Sigmoid colon (tissue), 7 donors: Measurements from ENCODE around the gene CYB561. TPM values are rescaled to one million over a fixed set of nuclear protein-coding genes. Genes with fewer than 3 reads are reported as not detected.

ENCODE experiments used
- DNase-seq: peaks from one replicate; pipeline ENCODE4 v3.0.0-alpha.2; 2019
- H3K27ac ChIP-seq, 4 donors: fragments of 200-600 bp; sonication (generic); one replicate each; pipeline ENCODE4 v1.5.1; 2016 to 2019; ENCODE audit warnings: mild to moderate bottlenecking in 1 of 4
- H3K27me3 ChIP-seq, 3 donors: fragments of 200-600 bp; sonication (generic); one replicate each; pipeline ENCODE4 v1.5.1; 2019; ENCODE audit warnings: mild to moderate bottlenecking in 1 of 3
- H3K36me3 ChIP-seq, 4 donors: fragments of 200-600 bp; sonication (generic); one replicate each; pipeline ENCODE4 v1.5.1; 2016 to 2019
- H3K4me1 ChIP-seq, 4 donors: fragments of 200-600 bp; sonication (generic); one replicate each; pipeline ENCODE4 v1.5.1; 2017 to 2019
- H3K4me3 ChIP-seq, 4 donors: fragments of 200-600 bp; sonication (generic); one replicate each; pipeline ENCODE4 v1.5.1; 2017 to 2019; ENCODE audit warnings: mild to moderate bottlenecking in 2 of 4, moderate library complexity in 1 of 4
- H3K9me3 ChIP-seq, 4 donors: fragments of 200-600 bp in 3 of 4; sonication (generic) in 3 of 4; one replicate each; pipeline versions ENCODE4 v1.5.1 to v1.6.1; 2013 to 2019
- CTCF ChIP-seq, 4 experiments: fragments of 450-650 bp in 3 of 4; fragments of 200-600 bp in 1 of 4; IDR thresholded peaks; one replicate each; pipeline ENCODE4 v1.5.1; 2016 to 2019; ENCODE audit warnings: antibody characterized with exemption in 4 of 4, mild to moderate bottlenecking in 3 of 4, moderate library complexity in 2 of 4
- EP300 ChIP-seq, 4 donors: sonication (generic); formaldehyde crosslinking; IDR thresholded peaks; one replicate each; pipeline ENCODE4 v1.6.1; 2017; ENCODE audit warnings: antibody characterized with exemption in 4 of 4
- POLR2A ChIP-seq, 2 donors: fragments of 450-650 bp; IDR thresholded peaks; one replicate each; pipeline ENCODE4 v1.6.1; 2016; ENCODE audit warnings: antibody characterized with exemption in 2 of 2, mild to moderate bottlenecking in 2 of 2, moderate library complexity in 2 of 2
- POLR2AphosphoS5 ChIP-seq, 4 donors: sonication (generic); formaldehyde crosslinking; IDR thresholded peaks; one replicate each; pipeline ENCODE4 v1.6.1; 2017; ENCODE audit warnings: antibody characterized with exemption in 4 of 4
- WGBS, 2 donors: extraction: QIAGEN DNeasy Blood & Tissue Kit; methylation state at CpG; one replicate each; pipeline ENCODE4 v1.1.7; 2013; 5-methylcytosine and 5-hydroxymethylcytosine counted together
- intact Hi-C: fragments of 100-400 bp; cut with DNase I; formaldehyde crosslinking; loops from one replicate; pipeline ENCODE4 v1.15.1; 2023
- polyA plus RNA-seq, 3 donors: library from polyadenylated mRNA; stranded (reverse); fragments of 200-250 nt; gene quantifications; one replicate each; pipeline ENCODE4 v1.2.3, GENCODE V29; 2013
- total RNA-seq, 4 donors: library from RNA; depleted of rRNA; stranded (reverse); fragments of >200 nt; gene quantifications; one replicate each; pipeline ENCODE4 v1.1.0, GENCODE V29; 2016
- donor health status: healthy with polysubstance abuse.
- donor health status: Bipolar disorder and iron deficiency.
- donor health status: healthy.

Gene CYB561
- total and polyA plus RNA-seq, 7 donors: 6.3 to 59.2 (median 10.3) TPM

- WGBS, 2 donors: 66 to 81% methylated on average over 4 of the region's 4 CpGs
- peaks cover 0 to 18% (median 8%) of the 10 kb centered on the region in 4 donors for H3K4me1 ChIP-seq
- TF ChIP-seq POLR2AphosphoS5 (IDR thresholded peaks at IDR 0.05) (peak; percentile 56 to 85 (median 75)), POLR2A (IDR thresholded peaks at IDR 0.05) (no peak), CTCF (IDR thresholded peaks at IDR 0.05) (no peak)
- H3K9me3 ChIP-seq: no peaks in the 10 kb centered on the region
- H3K36me3 ChIP-seq: no peaks in the 10 kb centered on the region
- peak; percentile 91 for DNase-seq
- H3K27me3 ChIP-seq: no peaks in the 10 kb centered on the region
- peak overlapping the region; percentile 15 to 48 (median 36) for H3K27ac ChIP-seq
- H3K4me3 ChIP-seq: no peak overlapping the region
- intact Hi-C loops: loop anchor here (10.0 kb wide), 1 partner anchor 405 kb away; no protein-coding TSS in a partner anchor
These were observed 46.2 kb downstream of the CYB561 start for GRCh38 chr17:63399856-63400255.

DNA sequence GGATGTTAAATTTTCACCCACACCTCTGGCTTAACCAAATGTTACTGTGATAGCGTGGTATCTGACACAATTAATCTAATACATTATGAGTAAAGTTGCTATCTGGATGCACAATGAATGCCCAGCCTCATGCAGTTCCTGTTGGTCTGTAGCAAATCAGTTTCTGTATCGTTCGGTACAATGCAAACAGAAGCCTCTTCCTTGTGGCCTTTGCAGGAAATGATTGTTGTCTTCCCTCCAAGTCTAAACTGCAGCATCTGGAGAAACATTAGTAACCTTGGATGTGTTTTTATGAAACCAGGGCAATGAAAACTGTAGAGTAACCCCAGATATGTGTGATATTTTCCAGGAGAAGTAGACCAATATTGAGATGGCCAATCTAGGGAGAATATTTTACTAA lies 46.8 kb downstream of the CYB561 start:
- TF ChIP-seq POLR2AphosphoS5 (IDR thresholded peaks at IDR 0.05) (no peak), CTCF (IDR thresholded peaks at IDR 0.05) (no peak), POLR2A (IDR thresholded peaks at IDR 0.05) (no peak), EP300 (IDR thresholded peaks at IDR 0.05) (no peak)
- no peak for DNase-seq
- H3K4me3 ChIP-seq: no peak overlapping the region
- peaks cover 0 to 18% (median 8%) of the 10 kb centered on the region in 4 donors for H3K4me1 ChIP-seq
- 5 to 19% methylated on average over 3 of the region's 3 CpGs for WGBS, 2 donors
- no peaks in the 10 kb centered on the region for H3K36me3 ChIP-seq
- no peaks in the 10 kb centered on the region for H3K9me3 ChIP-seq
- H3K27ac ChIP-seq: peak overlapping the region; percentile 15 to 48 (median 36)
- intact Hi-C loops: no loop called here
- H3K27me3 ChIP-seq: no peaks in the 10 kb centered on the region

DNA sequence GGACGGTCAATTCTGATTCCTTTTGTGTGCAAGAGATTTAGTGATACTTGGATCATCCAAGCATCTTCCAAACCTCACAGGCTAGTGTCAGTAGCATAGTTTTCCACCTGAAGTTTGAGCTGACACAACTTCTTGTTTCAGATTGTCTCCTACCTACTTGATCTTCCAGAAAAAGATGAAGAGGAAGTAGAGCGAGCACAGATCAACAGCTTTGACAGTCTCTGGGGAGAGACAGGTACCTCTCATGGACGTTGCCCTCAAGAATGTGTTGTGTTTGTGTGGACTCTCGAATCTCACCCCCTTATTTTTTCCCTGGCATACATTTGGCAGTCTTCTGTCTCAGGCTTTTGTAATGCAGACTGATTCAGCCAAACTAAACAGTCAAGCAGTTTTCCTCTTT lies 47.4 kb downstream of the CYB561 start:
- 53 to 83% methylated on average over 4 of the region's 4 CpGs for WGBS, 2 donors
- Histone ChIP-seq H3K36me3 (peaks cover 0 to under 1% (median 0%) of the 10 kb centered on the region in 4 donors), H3K4me3 (no peak overlapping the region), H3K27me3 (no peaks in the 10 kb centered on the region), H3K27ac (peak overlapping the region in 2 of 4 donors; percentile 26 to 32), H3K9me3 (no peaks in the 10 kb centered on the region), H3K4me1 (peaks cover 0 to 18% (median 8%) of the 10 kb centered on the region in 4 donors)
- intact Hi-C loops: no loop called here
- DNase-seq: no peak
- TF ChIP-seq CTCF (IDR thresholded peaks at IDR 0.05): no peak
- TF ChIP-seq POLR2AphosphoS5 (IDR thresholded peaks at IDR 0.05): no peak
- no peak for TF ChIP-seq POLR2A (IDR thresholded peaks at IDR 0.05)
- no peak for TF ChIP-seq EP300 (IDR thresholded peaks at IDR 0.05)

DNA sequence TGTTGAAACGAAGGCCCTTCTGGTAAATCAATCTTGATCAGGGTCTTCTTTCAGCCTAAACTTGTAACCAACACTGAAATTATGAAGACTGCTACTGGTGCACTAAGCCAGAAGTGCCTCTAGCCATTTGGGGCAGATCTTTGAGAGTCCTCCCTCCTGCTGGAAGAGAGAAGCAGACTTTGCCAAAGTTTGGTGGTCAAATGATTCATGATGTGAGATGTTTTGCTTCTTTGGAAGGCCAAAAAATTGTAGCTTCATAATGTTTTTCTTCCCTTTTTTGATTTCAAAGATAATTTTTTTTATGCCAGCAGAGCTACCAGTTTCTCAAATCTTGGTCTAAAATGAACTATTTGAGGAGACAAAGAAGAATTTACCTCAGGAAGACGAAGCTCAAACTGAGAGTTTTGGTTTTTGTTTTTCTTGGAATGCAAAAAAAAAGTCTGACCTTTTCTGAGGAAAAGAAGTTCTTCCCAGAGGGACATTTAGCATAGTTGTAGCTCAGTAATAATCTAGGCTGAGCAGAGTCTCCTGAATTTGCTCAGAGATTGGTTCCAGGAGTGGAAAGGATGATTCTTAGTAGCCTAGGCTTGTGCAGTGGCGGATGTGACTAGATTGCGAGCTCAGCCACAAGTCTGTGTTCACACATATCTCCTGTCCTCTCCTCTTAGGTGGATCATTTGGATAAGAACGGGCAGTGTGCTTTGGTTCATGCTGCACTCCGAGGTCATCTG lies 50.9 kb downstream of the CYB561 start:
- Histone ChIP-seq H3K4me1 (peaks cover 0 to 18% (median 8%) of the 10 kb centered on the region in 4 donors), H3K27ac (peak overlapping the region in 1 of 4 donors; percentile 14), H3K4me3 (no peak overlapping the region), H3K27me3 (no peaks in the 10 kb centered on the region), H3K36me3 (peaks cover 0 to 16% (median 0%) of the 10 kb centered on the region in 4 donors), H3K9me3 (no peaks in the 10 kb centered on the region)
- TF ChIP-seq POLR2AphosphoS5 (IDR thresholded peaks at IDR 0.05) (no peak), CTCF (IDR thresholded peaks at IDR 0.05) (no peak), EP300 (IDR thresholded peaks at IDR 0.05) (no peak), POLR2A (IDR thresholded peaks at IDR 0.05) (no peak)
- intact Hi-C loops: no loop called here
- WGBS, 2 donors: 85 to 87% methylated on average over 6 of the region's 6 CpGs
- no peak for DNase-seq
